ENCODE data around the gene AAGAB.
"Not testable (repeated sequence)": the region's sequence is repeated elsewhere in the genome, so short reads cannot be mapped to it uniquely, and the experiment has no call there.

The AAGAB gene

DNA sequence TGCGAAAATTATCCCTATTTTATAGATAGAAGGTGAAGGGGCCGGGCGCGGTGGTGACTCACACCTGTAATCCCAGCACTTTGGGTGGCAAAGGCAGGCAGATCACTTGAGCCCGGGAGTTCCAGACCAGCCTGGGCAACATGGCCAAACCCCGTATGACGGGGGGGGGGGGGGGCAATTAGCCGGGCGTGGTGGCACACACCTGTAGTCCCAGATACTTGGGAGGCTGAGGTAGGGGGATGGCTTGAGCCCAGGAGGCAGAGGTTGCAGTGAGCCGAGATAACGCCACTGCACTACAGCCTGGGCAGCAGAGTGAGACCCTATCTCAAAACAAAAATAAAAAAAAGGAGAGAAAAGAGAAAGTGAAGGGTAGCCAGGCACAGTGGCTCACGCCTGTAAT lies 1.4 kb downstream of the AAGAB start:
- no peak for DNase-seq (ENCODE audit: low spot score)

DNA sequence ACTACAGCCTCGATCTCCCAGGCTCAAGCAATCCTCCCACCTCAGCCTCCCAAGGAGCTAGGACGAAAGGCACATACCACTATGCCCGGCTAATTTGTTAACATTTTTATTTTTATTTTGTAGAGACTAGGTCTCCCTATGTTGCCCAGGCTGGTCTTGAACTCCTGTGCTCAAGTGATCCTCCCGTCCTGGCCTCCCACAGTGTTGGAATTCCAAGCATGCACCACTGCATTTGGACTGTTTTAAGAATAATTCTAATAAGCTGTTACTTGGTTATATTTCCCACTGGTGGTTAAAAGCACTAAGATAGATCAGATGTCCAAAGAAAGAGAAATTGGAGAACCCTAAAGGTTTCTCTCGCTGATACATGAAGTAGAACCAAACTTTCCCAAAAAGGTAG lies 3.1 kb downstream of the AAGAB start:
- DNase-seq (ENCODE audit: low spot score) = no peak

- DNase-seq (ENCODE audit: low spot score) = no peak
These were observed 4.6 kb downstream of the AAGAB start for GRCh38 chr15:67249830-67250229.

DNA sequence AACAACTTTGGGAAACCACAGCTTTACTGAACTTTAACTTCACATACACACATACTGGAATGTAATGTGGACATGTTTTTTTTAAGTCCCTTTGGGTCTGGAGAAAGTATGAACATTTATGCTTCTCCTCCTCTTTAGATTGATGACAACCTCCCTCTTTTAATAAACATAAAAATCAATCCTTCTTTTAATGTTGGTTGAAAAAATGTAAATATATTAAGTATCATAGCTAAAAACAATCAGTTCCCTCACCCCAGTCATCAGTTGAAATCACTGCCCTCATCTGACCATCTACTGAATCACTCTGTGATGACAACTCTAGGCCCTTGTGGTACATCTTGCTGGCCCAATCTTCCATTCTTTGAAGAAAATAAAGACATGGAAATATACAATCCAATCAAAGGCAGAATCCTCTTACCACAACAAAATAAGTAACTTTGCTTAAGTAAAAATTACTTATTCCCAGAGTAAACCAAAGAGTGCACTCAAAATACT lies 6.4 kb downstream of the AAGAB start:
- no peak for DNase-seq (ENCODE audit: low spot score)

DNA sequence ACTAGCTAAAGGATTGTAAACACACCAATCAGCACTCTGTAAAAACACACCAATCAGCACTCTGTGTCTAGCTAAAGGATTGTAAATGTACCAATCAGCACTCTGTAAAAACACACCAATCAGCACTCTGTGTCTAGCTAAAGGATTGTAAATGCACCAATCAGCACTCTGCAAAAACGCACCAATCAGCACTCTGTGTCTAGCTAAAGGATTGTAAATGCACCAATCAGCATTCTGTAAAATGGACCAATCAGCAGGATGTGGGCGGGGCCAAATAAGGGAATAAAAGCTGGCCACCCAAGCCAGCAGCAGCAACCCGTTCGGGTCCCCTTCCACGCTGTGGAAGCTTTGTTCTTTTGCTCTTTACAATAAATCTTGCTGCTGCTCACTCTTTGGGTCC lies 7.9 kb downstream of the AAGAB start:
- DNase-seq (ENCODE audit: low spot score) = not testable (repeated sequence)

DNA sequence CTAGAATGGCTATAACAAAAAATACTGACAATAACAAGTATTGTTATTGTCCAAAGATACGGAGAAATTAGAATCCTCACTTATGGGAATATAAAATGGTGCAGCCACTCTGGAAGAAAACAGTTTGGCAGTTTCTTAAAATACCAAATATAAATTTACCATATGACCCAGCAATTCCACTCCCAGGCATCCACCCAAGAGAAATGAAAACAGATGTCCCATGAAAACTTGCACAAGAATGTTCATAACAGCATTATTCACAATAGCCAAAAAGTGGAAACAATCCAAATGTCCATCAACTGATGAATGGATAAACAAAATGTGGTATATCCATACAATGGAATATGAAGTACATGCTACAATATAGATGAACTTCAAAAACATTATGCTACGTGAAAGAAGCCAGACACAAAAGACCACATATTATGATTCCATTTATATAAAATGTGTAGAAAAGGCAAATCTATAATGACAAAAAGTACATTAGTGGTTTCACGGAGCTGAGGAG lies 9.4 kb downstream of the AAGAB start:
- no peak for DNase-seq (ENCODE audit: low spot score)

DNA sequence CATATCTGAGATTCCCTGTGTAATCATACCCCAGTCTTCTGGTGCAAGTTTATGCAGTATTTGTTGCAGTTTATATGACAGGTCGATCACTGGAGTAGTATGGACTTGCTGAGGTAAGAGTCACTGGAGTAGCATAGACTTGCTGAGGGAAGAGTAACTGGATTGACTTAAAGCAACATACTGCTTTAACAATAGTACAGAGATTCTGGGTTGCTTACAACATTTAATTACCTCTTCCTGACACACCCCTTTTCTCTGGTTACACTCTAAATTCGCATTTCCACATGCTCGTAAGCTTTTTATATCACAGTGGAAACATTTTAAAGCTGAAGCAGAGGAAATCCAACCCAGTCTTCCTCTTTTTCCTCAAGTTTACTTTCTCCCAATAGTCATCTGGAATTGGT lies 11.8 kb downstream of the AAGAB start:
- no peak for DNase-seq (ENCODE audit: low spot score)

- peak; percentile 25 for DNase-seq (ENCODE audit: low spot score)
These were observed 13.2 kb downstream of the AAGAB start for GRCh38 chr15:67241132-67241855.

GRCh38 chr15:67240235-67241131 lies 14.0 kb downstream of the AAGAB start:
- peak; percentile 17 for DNase-seq (ENCODE audit: low spot score)

DNA sequence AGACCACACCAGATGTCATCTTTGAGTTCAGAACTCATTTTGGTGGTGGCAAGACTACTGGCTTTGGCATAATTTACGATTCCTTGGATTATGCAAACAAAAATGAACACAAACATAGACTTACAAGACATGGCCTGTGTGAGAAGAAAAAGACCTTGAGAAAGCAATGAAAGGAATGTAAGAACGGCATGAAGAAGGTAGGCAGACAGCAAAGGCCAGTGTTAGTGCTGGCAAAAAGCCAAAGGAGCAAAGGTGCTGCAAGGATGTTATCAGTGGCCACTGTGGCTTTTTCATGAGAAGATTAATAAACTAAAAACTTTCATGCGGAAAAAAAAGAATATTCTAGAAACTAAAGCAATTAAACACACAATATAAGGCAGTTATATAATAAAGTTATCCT lies 21.9 kb downstream of the AAGAB start:
- DNase-seq (ENCODE audit: low spot score) = no peak

DNA sequence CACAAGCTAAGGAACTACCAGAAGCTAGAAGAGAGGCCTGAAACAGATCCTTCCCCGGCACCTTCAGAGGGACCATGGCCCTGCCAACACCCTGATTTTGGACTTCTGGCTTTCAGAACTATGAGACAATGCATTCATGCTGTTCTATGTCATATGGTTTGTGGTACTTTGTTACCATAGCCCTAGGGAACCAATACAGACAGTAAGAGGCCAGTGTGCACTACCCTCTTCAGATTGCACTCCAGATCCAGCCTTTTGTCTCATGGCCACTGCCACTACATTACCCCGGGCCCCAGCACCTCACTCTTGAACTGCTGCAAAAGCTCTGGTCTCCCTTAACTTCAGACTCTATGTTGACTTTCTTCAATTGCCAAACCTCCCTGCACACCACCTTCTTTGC lies 24.0 kb downstream of the AAGAB start:
- no peak for DNase-seq (ENCODE audit: low spot score)

DNA sequence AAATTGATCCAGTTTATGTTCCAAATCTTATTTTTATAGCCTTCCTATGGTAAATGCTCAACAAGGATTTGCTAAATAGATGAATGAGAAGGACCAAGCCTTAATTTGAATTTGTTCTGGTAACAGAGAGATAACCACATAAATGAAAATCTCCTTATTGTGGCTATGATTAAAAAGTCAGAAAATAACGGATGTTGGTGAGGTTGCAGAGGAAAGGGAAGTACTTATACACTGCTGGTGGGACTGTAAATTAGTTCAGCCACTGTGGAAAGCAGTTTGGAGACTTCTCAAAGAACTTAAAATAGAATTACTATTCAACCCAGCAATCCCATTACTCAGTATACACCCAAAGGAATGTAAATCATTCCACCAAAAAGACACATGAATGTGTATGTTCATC lies 26.2 kb downstream of the AAGAB start:
- DNase-seq (ENCODE audit: low spot score) = no peak

DNA sequence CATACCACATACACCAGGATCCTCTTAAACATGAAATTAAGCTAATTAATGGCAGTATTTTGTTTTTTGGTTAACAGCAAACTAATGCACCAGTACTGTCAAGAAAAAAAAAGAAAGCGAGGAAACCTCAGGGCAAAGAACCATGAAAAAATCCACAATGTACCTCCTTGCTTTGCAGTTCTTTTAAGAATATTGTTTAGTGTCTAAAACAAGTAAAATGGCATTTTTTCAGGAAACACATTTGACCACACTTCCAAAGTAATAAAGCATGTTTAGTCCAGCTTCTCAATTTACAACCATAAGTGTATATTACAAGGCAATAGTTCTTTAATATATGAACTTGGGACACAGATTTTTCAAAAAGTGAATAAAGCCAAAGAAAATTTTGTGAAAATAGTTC lies 26.6 kb downstream of the AAGAB start:
- DNase-seq (ENCODE audit: low spot score) = no peak

DNA sequence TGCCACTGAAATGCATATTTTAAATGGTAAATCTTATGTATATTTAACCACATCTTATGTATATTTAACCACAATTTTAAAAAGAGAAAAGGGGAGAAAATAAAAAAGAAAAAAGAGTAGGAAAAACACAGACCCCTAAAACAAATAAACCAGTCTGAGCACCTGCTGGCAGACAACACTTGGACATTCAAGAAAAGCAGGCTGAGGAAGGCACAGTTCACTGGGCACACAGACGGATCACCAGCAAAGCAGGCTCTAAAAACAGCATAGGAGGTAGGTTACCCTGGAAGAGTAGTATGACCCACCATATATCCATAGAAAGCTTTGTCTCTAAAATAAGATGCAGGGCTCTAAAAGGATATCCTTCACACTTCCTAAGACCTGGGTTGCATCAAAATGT lies 27.0 kb downstream of the AAGAB start:
- no peak for DNase-seq (ENCODE audit: low spot score)

DNA sequence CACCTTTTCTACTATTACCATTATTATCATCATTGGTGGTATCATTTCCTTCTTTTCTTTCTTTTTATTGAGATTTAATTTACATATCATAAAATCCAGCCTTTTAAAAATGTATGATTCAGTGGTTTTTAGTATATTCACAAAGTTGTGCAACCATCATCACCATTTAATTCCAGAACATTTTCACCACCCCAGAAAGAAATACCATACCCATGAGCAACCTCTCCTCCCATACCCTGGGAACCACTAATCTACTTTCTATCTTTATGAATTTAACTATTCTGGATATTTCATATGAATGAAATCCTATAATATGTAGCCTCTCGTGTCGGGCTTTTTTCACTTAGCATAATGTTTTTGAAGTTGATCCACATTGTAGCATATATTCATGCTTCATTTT lies 29.1 kb downstream of the AAGAB start:
- DNase-seq (ENCODE audit: low spot score) = no peak

DNA sequence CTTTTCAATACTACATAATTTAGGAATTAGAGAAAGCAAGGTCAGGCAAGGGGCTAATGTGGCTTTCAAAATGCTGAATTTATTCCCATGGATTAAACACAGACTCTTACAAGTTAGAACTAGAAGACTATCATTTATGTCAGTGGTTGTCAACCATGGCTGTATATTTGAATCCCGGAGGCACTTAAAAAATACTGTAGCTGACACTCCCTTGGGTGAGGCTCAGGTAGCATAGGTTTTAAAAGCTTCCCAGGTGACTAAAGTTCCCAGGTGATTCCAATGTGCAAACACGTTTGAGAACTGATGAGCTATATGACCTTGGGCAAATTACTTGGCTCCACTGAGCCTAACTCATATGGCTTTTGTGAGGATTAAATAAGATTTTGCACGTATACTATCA lies 29.6 kb downstream of the AAGAB start:
- DNase-seq (ENCODE audit: low spot score) = no peak

DNA sequence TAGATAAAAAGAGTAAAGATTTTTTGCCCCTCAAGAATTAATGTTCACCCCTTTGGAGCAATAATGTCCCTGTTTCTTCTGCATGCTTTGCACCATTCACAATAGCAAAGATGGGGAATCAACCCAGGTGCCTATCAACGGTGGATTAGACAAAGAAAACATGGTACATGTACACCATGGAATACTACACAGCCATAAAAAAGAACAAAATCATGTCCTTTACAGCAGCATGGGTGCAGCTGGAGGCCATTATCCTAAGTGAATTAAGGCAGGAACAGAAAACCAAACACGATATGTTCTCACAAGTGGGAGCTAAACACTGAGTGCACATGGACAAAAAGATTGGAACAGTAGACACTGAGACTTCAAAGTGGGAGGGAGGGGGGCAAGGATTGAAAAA lies 35.2 kb downstream of the AAGAB start:
- DNase-seq (ENCODE audit: low spot score) = no peak

DNA sequence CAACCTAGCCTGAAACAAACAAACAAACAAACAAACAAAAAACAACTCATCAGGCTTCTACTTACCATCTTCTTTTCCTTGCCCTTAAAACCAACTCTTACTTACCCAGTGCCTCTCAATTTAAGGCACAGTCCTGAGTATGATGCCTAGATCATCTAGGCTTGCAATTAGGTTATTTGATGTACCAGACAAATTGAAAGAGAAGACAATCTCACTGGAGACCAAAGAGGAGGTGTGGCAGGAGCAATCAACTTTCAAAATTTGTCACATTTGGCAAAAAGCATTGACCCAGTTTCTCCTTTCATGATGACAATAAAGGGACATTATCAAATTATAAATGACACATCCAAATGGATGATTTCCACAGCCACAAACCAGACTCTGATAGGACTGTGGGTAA lies 36.0 kb downstream of the AAGAB start:
- DNase-seq (ENCODE audit: low spot score) = no peak

DNA sequence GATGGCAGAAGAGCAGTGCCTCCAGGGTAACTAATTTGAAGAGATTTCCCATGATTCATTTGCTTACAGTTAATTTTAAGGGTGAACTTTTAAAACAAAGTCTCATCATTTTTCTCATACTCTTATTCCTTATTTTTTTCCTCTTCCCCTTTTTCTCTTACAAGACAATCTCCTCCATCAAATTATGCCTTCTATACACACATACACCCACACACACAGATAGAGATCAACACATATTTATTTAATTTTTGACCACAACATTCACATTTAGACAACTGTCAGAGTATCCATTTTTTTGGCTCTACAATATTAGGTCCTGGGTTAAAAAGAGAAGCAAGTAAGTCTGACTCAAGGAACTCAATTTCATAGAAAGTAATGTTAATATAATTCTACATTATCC lies 37.6 kb downstream of the AAGAB start:
- DNase-seq (ENCODE audit: low spot score) = no peak

DNA sequence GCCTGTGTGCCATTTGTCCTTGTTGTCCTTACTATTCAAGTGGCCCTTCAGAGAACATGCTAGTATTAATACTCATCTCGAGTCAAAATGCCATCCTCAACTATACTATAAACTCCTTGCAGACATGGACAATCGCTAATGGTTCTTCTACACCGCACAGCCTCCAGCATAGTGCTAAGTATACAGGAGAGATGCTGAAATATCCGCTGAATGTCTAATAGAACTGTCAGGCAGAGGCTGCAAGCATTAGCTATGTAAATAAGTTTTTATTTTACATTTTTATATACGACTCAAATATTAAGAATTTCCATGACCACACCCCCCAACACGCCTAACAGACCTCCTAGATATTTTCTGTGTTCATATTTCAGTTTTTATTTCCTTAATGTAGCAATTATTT lies 39.4 kb downstream of the AAGAB start:
- no peak for DNase-seq (ENCODE audit: low spot score)

DNA sequence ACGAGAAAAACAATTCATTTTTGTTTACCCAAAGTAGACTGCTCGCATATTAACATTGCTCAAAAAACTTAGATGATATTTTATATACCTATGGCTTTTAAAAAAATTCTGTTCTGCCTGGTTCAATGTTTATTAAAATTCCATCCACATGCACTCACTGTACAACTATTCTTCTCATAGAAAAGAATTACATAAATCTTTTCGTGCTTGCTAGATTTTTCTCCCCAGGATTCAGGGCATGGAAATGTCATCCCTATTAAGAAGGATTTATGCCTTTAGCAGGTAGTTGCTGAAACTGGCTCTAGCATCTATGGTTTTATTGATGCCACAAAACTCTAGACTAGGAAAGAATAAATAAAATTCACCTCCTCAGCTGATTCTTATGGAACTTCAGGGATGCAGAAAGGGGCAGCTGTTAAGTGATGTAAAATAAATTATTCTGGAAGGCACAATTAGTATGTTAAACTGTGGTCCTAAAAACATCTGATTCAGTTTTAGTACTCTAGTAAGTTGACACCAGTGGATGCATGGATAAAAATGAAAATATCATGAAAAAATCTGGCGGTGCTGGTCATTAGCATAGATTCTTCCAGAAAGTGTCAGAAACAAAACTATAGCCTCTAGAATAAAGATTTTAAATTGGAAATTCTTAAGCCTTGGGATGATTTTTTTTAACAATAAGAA lies 41.6 kb downstream of the AAGAB start:
- DNase-seq (ENCODE audit: low spot score) = no peak

GRCh38 chr15:67210555-67211168 lies 43.8 kb downstream of the AAGAB start:
- no peak for DNase-seq (ENCODE audit: low spot score)
